HepG2 (cell line): ENCODE results near the gene TAS1R1. TPM values are rescaled to one million over a fixed set of nuclear protein-coding genes. Genes with fewer than 3 reads are reported as not detected.

Source experiments
- CAMTA2 ChIP-seq: sonication (generic); formaldehyde crosslinking; IDR thresholded peaks from 2 replicates; pipeline ENCODE4 v1.4.0; 2020; ENCODE audit warnings: mild to moderate bottlenecking, missing genetic modification reagents, borderline replicate concordance
- FOXJ3 ChIP-seq: sonication (generic); formaldehyde crosslinking; IDR thresholded peaks from 2 replicates; pipeline ENCODE4 v1.4.0; 2020; ENCODE audit warnings: missing genetic modification reagents, mild to moderate bottlenecking, borderline replicate concordance
- FUBP1 ChIP-seq: sonication (generic); formaldehyde crosslinking; IDR thresholded peaks from 2 replicates; pipeline ENCODE4 v1.5.1; 2020; ENCODE audit warnings: missing genetic modification reagents, mild to moderate bottlenecking, borderline replicate concordance
- GPBP1L1 ChIP-seq: sonication (generic); formaldehyde crosslinking; IDR thresholded peaks from 2 replicates; pipeline ENCODE4 v1.5.0; 2020; ENCODE audit warnings: mild to moderate bottlenecking, missing genetic modification reagents
- IKZF1 ChIP-seq: fragments of 450-650 bp; IDR thresholded peaks from 2 replicates; pipeline ENCODE4 v1.7.1; 2016
- MAFF ChIP-seq: IDR thresholded peaks from 2 replicates; pipeline ENCODE4 v1.6.1; 2011; ENCODE audit warnings: low read depth, low read length, improper control_type of control experiment
- MNT ChIP-seq: fragments of 450-650 bp; IDR thresholded peaks from 2 replicates; pipeline ENCODE4 v1.6.1; 2016
- NRL ChIP-seq: sonication (generic); formaldehyde crosslinking; IDR thresholded peaks from 2 replicates; pipeline ENCODE4 v1.5.0; 2020; ENCODE audit warnings: missing genetic modification reagents, mild to moderate bottlenecking, moderate library complexity, borderline replicate concordance
- SKIL ChIP-seq: sonication (generic); formaldehyde crosslinking; IDR thresholded peaks from 2 replicates; pipeline ENCODE4 v1.8.0; 2022; ENCODE audit warnings: missing genetic modification reagents, mild to moderate bottlenecking, moderate library complexity, borderline replicate concordance
- SOX6 ChIP-seq, 2 experiments: fragments of 450-650 bp in 1 of 2; sonication (generic) in 1 of 2; formaldehyde crosslinking in 1 of 2; IDR thresholded peaks; 2 replicates each; pipeline versions ENCODE4 v1.4.0 to v1.6.1; 2017 to 2020; ENCODE audit warnings: antibody characterized with exemption in 1 of 2, mild to moderate bottlenecking in 1 of 2, missing genetic modification reagents in 1 of 2
- SSRP1 ChIP-seq: IDR thresholded peaks from 2 replicates; pipeline ENCODE4 v1.6.1; 2016; ENCODE audit warnings: control low read depth
- TEAD3 ChIP-seq: optimal IDR thresholded peaks from 2 replicates; pipeline ENCODE3; 2016; ENCODE audit warnings: borderline replicate concordance
- TFDP2 ChIP-seq: sonication (generic); formaldehyde crosslinking; IDR thresholded peaks from 2 replicates; pipeline ENCODE4 v1.4.0; 2020; ENCODE audit warnings: missing genetic modification reagents
- WIZ ChIP-seq: sonication (generic); formaldehyde crosslinking; IDR thresholded peaks from 2 replicates; pipeline ENCODE4 v1.5.1; 2020; ENCODE audit warnings: mild to moderate bottlenecking, missing genetic modification reagents
- ZNF18 ChIP-seq: sonication (generic); formaldehyde crosslinking; IDR thresholded peaks from 2 replicates; pipeline ENCODE4 v1.8.0; 2022; ENCODE audit warnings: mild to moderate bottlenecking, missing genetic modification reagents; ENCODE audit not compliant: insufficient replicate concordance
- ZNF691 ChIP-seq: sonication (generic); formaldehyde crosslinking; IDR thresholded peaks from 2 replicates; pipeline ENCODE4 v1.4.0; 2020; ENCODE audit warnings: missing genetic modification reagents, low read depth, mild to moderate bottlenecking, borderline replicate concordance
- ZNF713 ChIP-seq: sonication (generic); formaldehyde crosslinking; IDR thresholded peaks from 2 replicates; pipeline ENCODE4 v1.4.0; 2020; ENCODE audit warnings: mild to moderate bottlenecking, missing genetic modification reagents
- polyA plus RNA-seq, 8 experiments: library from polyadenylated mRNA; depleted of rRNA in 3 of 8; stranded (reverse) in 7 of 8; unstranded in 1 of 8; fragments of >200 nt; fragmentation: Illumina TruSeq in 4 of 8; extraction: Trizol in 4 of 8; gene quantifications; 2 replicates each; pipeline versions ENCODE4 v1.2.1 to v1.2.3, GENCODE V29; 2011 to 2016; ENCODE audit warnings: low read depth in 4 of 8, missing spikeins in 1 of 8, mixed read lengths in 1 of 8; ENCODE audit not compliant: insufficient read depth in 1 of 8
- total RNA-seq, 5 experiments: library from RNA; depleted of rRNA; stranded (reverse); fragments of >200 nt; fragmentation: Illumina TruSeq; extraction: Trizol; gene quantifications; 2 replicates each; pipeline ENCODE4 v1.2.3, GENCODE V29; 2016; ENCODE audit warnings: low read depth in 1 of 5

Gene TAS1R1
- total and polyA plus RNA-seq, 2 of the 13 experiments (the other 11 are each of a cell fraction or from before 2014, with no cell fraction given) = 1.4 to 1.6 TPM

GRCh38 chr1:6613361-6614018 is 58.4 kb downstream of the TAS1R1 start, which contains the start of gene PHF13 (continued):
- no peak for TF ChIP-seq SKIL (CRISPR knock-in tag)
- TF ChIP-seq SOX6 (IDR thresholded peaks at IDR 0.05) = no peak
- no peak for TF ChIP-seq SOX6 (CRISPR knock-in tag; IDR thresholded peaks at IDR 0.05)
- no peak for TF ChIP-seq SSRP1 (CRISPR knock-in tag)
- no peak for TF ChIP-seq WIZ (CRISPR knock-in tag)
- peak; percentile 63 for TF ChIP-seq MNT
- no peak for TF ChIP-seq CAMTA2
- TF ChIP-seq FOXJ3 (CRISPR knock-in tag) = no peak
- no peak for TF ChIP-seq GPBP1L1 (CRISPR knock-in tag)
- TF ChIP-seq TEAD3 (CRISPR knock-in tag) = no peak
- no peak for TF ChIP-seq IKZF1
- no peak for TF ChIP-seq ZNF713 (CRISPR knock-in tag)
- TF ChIP-seq ZNF691 (CRISPR knock-in tag) = peak; percentile 68; the same call in 1 of the 2 replicates
- no peak for TF ChIP-seq NRL
- TF ChIP-seq ZNF18 = no peak
- TF ChIP-seq MAFF = no peak
- TF ChIP-seq FUBP1 (CRISPR knock-in tag) = no peak
- TF ChIP-seq TFDP2 (CRISPR knock-in tag) = peak; percentile 87
